Eye (tissue), 1 donor: Measurements from ENCODE around the gene POP7.
"Not testable (repeated sequence)": the region's sequence is repeated elsewhere in the genome, so short reads cannot be mapped to it uniquely, and the experiment has no call there.

ENCODE experiments used
- DNase-seq: peaks from one replicate; pipeline ENCODE4 v3.0.0-alpha.2; 2015

POP7 gene

GRCh38 chr7:100705753-100706671 is at the start of gene POP7:
POP7 (plus strand) TSS chr7:100706121; CDS start chr7:100706831, 710 bp downstream.
- DNase-seq = peak; percentile 100

GRCh38 chr7:100662194-100662776 is 43.6 kb upstream of the POP7 start:
- DNase-seq = not testable (repeated sequence)

GRCh38 chr7:100665168-100665726 is 40.7 kb upstream of the POP7 start:
- DNase-seq = no peak

GRCh38 chr7:100667331-100668068 is 38.4 kb upstream of the POP7 start:
- DNase-seq = no peak

- DNase-seq = no peak
These were observed 37.9 kb upstream of the POP7 start for GRCh38 chr7:100668069-100668449.

GRCh38 chr7:100669106-100669505 is 36.8 kb upstream of the POP7 start:
- DNase-seq = not testable (repeated sequence)

- no peak for DNase-seq
These were observed 35.8 kb upstream of the POP7 start for GRCh38 chr7:100670074-100670473.

GRCh38 chr7:100671353-100672327 is 34.3 kb upstream of the POP7 start:
- no peak for DNase-seq

GRCh38 chr7:100673302-100673941 is 32.5 kb upstream of the POP7 start, which contains the start of gene GNB2:
GNB2 (plus strand) TSS chr7:100673740; CDS start chr7:100676266, 2,526 bp downstream.
- DNase-seq = peak; percentile 100

GRCh38 chr7:100673942-100674410 is 31.9 kb upstream of the POP7 start:
- no peak for DNase-seq

- peak; percentile 68 for DNase-seq
These were observed 31.4 kb upstream of the POP7 start for GRCh38 chr7:100674411-100675104.

GRCh38 chr7:100675105-100675451 is 30.8 kb upstream of the POP7 start:
- no peak for DNase-seq

- peak; percentile 86 for DNase-seq
These were observed 30.2 kb upstream of the POP7 start for GRCh38 chr7:100675581-100676350.

- no peak for DNase-seq
These were observed 29.2 kb upstream of the POP7 start for GRCh38 chr7:100676501-100677306.

- DNase-seq = no peak
These were observed 28.3 kb upstream of the POP7 start for GRCh38 chr7:100677308-100678267.

GRCh38 chr7:100678291-100678984 is 27.5 kb upstream of the POP7 start:
- DNase-seq = no peak
